Neuronal stem cell (in vitro differentiated cells): Measurements from ENCODE around the gene GRPEL2.

Source experiments
- DNase-seq: peaks from one replicate; pipeline ENCODE4 v3.0.0-alpha.2; 2013; ENCODE audit warnings: low spot score
- H2AFZ ChIP-seq: one replicate; pipeline ENCODE4 v1.6.1; 2013; ENCODE audit warnings: mild to moderate bottlenecking, low read length, inconsistent platforms
- H2AK5ac ChIP-seq: 2 replicates; pipeline ENCODE4 v1.6.1; 2013; ENCODE audit warnings: low read depth, mild to moderate bottlenecking, inconsistent platforms, low read length, moderate library complexity, mixed read lengths
- H2BK120ac ChIP-seq: 2 replicates; pipeline ENCODE4 v1.6.1; 2013; ENCODE audit warnings: low read depth, mild to moderate bottlenecking, inconsistent platforms, low read length, moderate library complexity, mixed read lengths
- H2BK12ac ChIP-seq: one replicate; pipeline ENCODE4 v1.6.1; 2013; ENCODE audit warnings: low read length, inconsistent platforms
- H2BK15ac ChIP-seq: 2 replicates; pipeline ENCODE4 v1.6.1; 2013; ENCODE audit warnings: mild to moderate bottlenecking, low read length, inconsistent platforms, mixed read lengths
- H2BK5ac ChIP-seq: one replicate; pipeline ENCODE4 v1.6.1; 2013; ENCODE audit warnings: inconsistent platforms, mild to moderate bottlenecking, low read length, moderate library complexity
- H3K14ac ChIP-seq: one replicate; pipeline ENCODE4 v1.6.1; 2013; ENCODE audit warnings: low read length, inconsistent platforms
- H3K18ac ChIP-seq: 2 replicates; pipeline ENCODE4 v1.6.1; 2013; ENCODE audit warnings: low read length, inconsistent platforms
- H3K23ac ChIP-seq: 2 replicates; pipeline ENCODE4 v1.6.1; 2013; ENCODE audit warnings: low read depth, mild to moderate bottlenecking, mixed read lengths, low read length, inconsistent platforms; ENCODE audit not compliant: poor library complexity
- H3K27ac ChIP-seq: replicated peaks from 3 replicates; pipeline ENCODE4 v1.5.1; 2013; ENCODE audit warnings: low read length, inconsistent platforms
- H3K27me3 ChIP-seq, 3 experiments: 2 replicates each; pipeline ENCODE4 v1.6.1; 2013; ENCODE audit warnings: low read length in 3 of 3, mild to moderate bottlenecking in 2 of 3, inconsistent platforms in 1 of 3, low read depth in 1 of 3, mixed read lengths in 1 of 3, moderate library complexity in 1 of 3; ENCODE audit not compliant: control insufficient read depth in 3 of 3, insufficient read depth in 3 of 3
- H3K36me3 ChIP-seq, 2 donors: replicated peaks in 1 of 2; 2 replicates each; pipeline ENCODE4 v1.6.1; 2013; ENCODE audit warnings: low read length in 2 of 2; ENCODE audit not compliant: control insufficient read depth in 2 of 2, insufficient read depth in 2 of 2
- H3K4ac ChIP-seq: 2 replicates; pipeline ENCODE4 v1.6.1; 2013; ENCODE audit warnings: inconsistent platforms, mild to moderate bottlenecking, low read length, moderate library complexity
- H3K4me1 ChIP-seq, 2 donors: 1 replicate in 1 of 2; 2 replicates in 1 of 2; pipeline ENCODE4 v1.6.1; 2013; ENCODE audit warnings: low read length in 2 of 2, low read depth in 1 of 2; ENCODE audit not compliant: control insufficient read depth in 2 of 2, insufficient read depth in 1 of 2
- H3K4me2 ChIP-seq: one replicate; pipeline ENCODE4 v1.6.1; 2013; ENCODE audit warnings: mild to moderate bottlenecking, low read length, inconsistent platforms; ENCODE audit not compliant: insufficient read depth, poor library complexity, severe bottlenecking
- H3K4me3 ChIP-seq, 2 donors: 2 replicates each; pipeline ENCODE4 v1.5.1; 2013; ENCODE audit warnings: low read length in 2 of 2, mild to moderate bottlenecking in 2 of 2, inconsistent platforms in 1 of 2, moderate library complexity in 1 of 2
- H3K79me1 ChIP-seq: one replicate; pipeline ENCODE4 v1.6.1; 2013; ENCODE audit warnings: low read depth, mild to moderate bottlenecking, inconsistent platforms, low read length, moderate library complexity
- H3K9ac ChIP-seq: one replicate; pipeline ENCODE4 v1.6.1; 2013; ENCODE audit warnings: mild to moderate bottlenecking, low read depth, low read length, inconsistent platforms; ENCODE audit not compliant: poor library complexity
- H3K9me3 ChIP-seq, 2 donors: replicated peaks in 1 of 2; 2 replicates each; pipeline versions ENCODE3 to v1.6.1; 2013; ENCODE audit warnings: low read length in 2 of 2, mild to moderate bottlenecking in 2 of 2, inconsistent platforms in 1 of 2, low read depth in 1 of 2, mixed read lengths in 1 of 2, moderate library complexity in 1 of 2; ENCODE audit not compliant: control insufficient read depth in 2 of 2, insufficient read depth in 1 of 2
- H4K8ac ChIP-seq: one replicate; pipeline ENCODE4 v1.6.1; 2013; ENCODE audit warnings: low read depth, mild to moderate bottlenecking, inconsistent platforms, low read length, moderate library complexity
- H4K91ac ChIP-seq: one replicate; pipeline ENCODE4 v1.6.1; 2013; ENCODE audit warnings: low read length, low read depth, mild to moderate bottlenecking, inconsistent platforms; ENCODE audit not compliant: poor library complexity
- WGBS, 2 donors: extraction: QIAGEN DNeasy Blood & Tissue Kit; methylation state at CpG; one replicate each; pipeline ENCODE4 v1.1.7; 2013; ENCODE audit warnings: missing lambda C conversion rate in 2 of 2, mixed read lengths in 1 of 2; ENCODE audit not compliant: insufficient read length in 2 of 2, insufficient replicate concordance in 1 of 2; ENCODE audit errors: extremely low coverage in 2 of 2; 5-methylcytosine and 5-hydroxymethylcytosine counted together

Gene GRPEL2

DNA sequence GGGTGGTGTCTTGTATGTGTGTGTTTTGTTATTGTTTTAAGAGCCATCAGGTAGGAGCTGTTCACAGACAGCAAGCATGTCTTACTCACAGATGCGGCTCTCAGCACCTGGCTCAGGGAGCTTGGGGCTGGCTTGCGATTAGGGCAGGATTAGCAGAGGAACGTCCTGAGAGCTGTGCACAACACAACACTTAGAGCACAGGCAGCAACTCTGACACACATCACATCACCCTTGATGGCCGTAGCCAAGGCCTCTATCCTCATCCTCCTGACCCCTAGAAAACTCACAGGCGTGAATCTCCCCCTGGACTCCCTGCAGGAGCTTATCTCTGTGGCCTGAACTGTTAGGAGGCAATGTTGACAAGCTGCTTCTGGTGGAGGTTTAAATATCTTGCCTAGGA lies 40.9 kb downstream of the GRPEL2 start:
- H2BK5ac ChIP-seq: no peak overlapping the region
- H2AK5ac ChIP-seq: no peak overlapping the region
- H3K9me3 ChIP-seq: peaks cover 3 to 4% of the 10 kb centered on the region in 2 donors
- no peak overlapping the region for H3K9ac ChIP-seq
- H2BK12ac ChIP-seq: no peak overlapping the region
- no peak overlapping the region for H3K4me3 ChIP-seq
- no peak overlapping the region for H3K27ac ChIP-seq
- WGBS, 2 donors: no CpG with 5 or more reads among the region's 5 CpGs
- H3K4me2 ChIP-seq: no peak overlapping the region
- no peaks in the 10 kb centered on the region for H3K36me3 ChIP-seq
- H4K91ac ChIP-seq: no peak overlapping the region
- peaks cover 8% of the 10 kb centered on the region in 2 donors for H3K4me1 ChIP-seq
- H3K4ac ChIP-seq: no peak overlapping the region
- DNase-seq: no peak
- no peaks in the 10 kb centered on the region for H3K27me3 ChIP-seq
- no peak overlapping the region for H2BK120ac ChIP-seq
- no peaks in the 10 kb centered on the region for H3K79me1 ChIP-seq
- no peak overlapping the region for H2AFZ ChIP-seq
- no peak overlapping the region for H2BK15ac ChIP-seq
- H4K8ac ChIP-seq: no peak overlapping the region
- no peak overlapping the region for H3K18ac ChIP-seq
- H3K14ac ChIP-seq: no peak overlapping the region
- H3K23ac ChIP-seq: no peak overlapping the region

DNA sequence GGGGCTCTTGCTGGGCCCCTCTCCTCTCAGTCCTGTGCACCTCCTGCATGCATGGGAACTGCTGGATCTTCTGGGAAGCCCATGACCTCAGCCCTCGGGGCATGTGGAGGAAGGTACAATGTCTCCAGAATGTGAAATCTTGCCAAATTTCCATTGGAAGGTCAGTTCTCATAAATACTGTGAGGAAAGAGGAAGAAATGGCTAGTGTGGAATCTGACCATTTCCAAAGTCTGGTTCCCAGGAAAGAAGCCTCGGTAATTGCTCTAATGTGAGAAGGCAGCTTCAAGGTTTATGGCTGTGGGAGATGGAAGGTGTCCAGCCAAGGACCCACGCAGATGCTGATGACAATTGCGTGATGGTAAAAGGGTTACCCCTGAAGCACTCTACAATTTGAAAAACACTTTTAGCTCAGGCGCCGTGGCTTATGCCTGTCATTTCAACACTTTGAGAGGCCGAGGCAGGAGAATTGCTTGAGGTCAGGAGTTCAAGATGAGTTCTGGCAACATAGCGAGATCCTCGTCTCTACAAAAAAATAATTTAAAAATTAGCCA lies 41.9 kb downstream of the GRPEL2 start:
- no peak overlapping the region for H3K23ac ChIP-seq
- H3K79me1 ChIP-seq: no peaks in the 10 kb centered on the region
- H3K4me1 ChIP-seq: peaks cover under 1 to 2% of the 10 kb centered on the region in 2 donors
- H3K14ac ChIP-seq: no peak overlapping the region
- H2BK5ac ChIP-seq: no peak overlapping the region
- WGBS, 2 donors: no CpG with 5 or more reads among the region's 9 CpGs
- no peak overlapping the region for H3K27ac ChIP-seq
- DNase-seq: no peak
- no peak overlapping the region for H2AK5ac ChIP-seq
- H4K91ac ChIP-seq: no peak overlapping the region
- H4K8ac ChIP-seq: no peak overlapping the region
- H3K27me3 ChIP-seq: no peaks in the 10 kb centered on the region
- no peak overlapping the region for H3K4ac ChIP-seq
- no peak overlapping the region for H2BK15ac ChIP-seq
- no peak overlapping the region for H2BK12ac ChIP-seq
- H2BK120ac ChIP-seq: no peak overlapping the region
- peaks cover 3 to 4% of the 10 kb centered on the region in 2 donors for H3K9me3 ChIP-seq
- H3K18ac ChIP-seq: no peak overlapping the region
- H3K36me3 ChIP-seq: no peaks in the 10 kb centered on the region
- no peak overlapping the region for H3K4me2 ChIP-seq
- no peak overlapping the region for H3K9ac ChIP-seq
- H3K4me3 ChIP-seq: no peak overlapping the region
- H2AFZ ChIP-seq: no peak overlapping the region

GRCh38 chr5:149387982-149388381 lies 42.7 kb downstream of the GRPEL2 start:
- no peak overlapping the region for H2BK120ac ChIP-seq

GRCh38 chr5:149388498-149389190 lies 43.3 kb downstream of the GRPEL2 start:
- H3K18ac ChIP-seq: no peak overlapping the region
- H3K9ac ChIP-seq: no peak overlapping the region
- no peak overlapping the region for H3K4me3 ChIP-seq
- no peak overlapping the region for H3K4me2 ChIP-seq
- H2AK5ac ChIP-seq: no peak overlapping the region
- H3K36me3 ChIP-seq: no peaks in the 10 kb centered on the region
- no peak overlapping the region for H3K14ac ChIP-seq
- no peak for DNase-seq
- no peak overlapping the region for H3K27ac ChIP-seq
- no peak overlapping the region for H4K91ac ChIP-seq
- peaks cover 3 to 4% of the 10 kb centered on the region in 2 donors for H3K9me3 ChIP-seq
- H2BK15ac ChIP-seq: no peak overlapping the region
- no CpG with 5 or more reads among the region's 7 CpGs for WGBS, 2 donors
- no peak overlapping the region for H2BK120ac ChIP-seq
- no peak overlapping the region for H2BK5ac ChIP-seq
- no peak overlapping the region for H4K8ac ChIP-seq
- H3K79me1 ChIP-seq: no peaks in the 10 kb centered on the region
- no peak overlapping the region for H3K4ac ChIP-seq
- no peak overlapping the region for H3K23ac ChIP-seq
- H2AFZ ChIP-seq: no peak overlapping the region
- H3K4me1 ChIP-seq: peaks cover 0 to 2% of the 10 kb centered on the region in 2 donors
- H2BK12ac ChIP-seq: no peak overlapping the region
- no peaks in the 10 kb centered on the region for H3K27me3 ChIP-seq

More at GRCh38 chr5:149387982-149388381, 42.7 kb downstream of the GRPEL2 start:
- H3K9me3 ChIP-seq: peaks cover 3 to 4% of the 10 kb centered on the region in 2 donors
- H3K4me2 ChIP-seq: no peak overlapping the region
- no peak overlapping the region for H3K4me3 ChIP-seq
- H2AFZ ChIP-seq: no peak overlapping the region
- H3K27ac ChIP-seq: no peak overlapping the region
- no peak overlapping the region for H2AK5ac ChIP-seq
- no peaks in the 10 kb centered on the region for H3K36me3 ChIP-seq
- no peak overlapping the region for H3K23ac ChIP-seq
- no peak overlapping the region for H4K91ac ChIP-seq
- H3K9ac ChIP-seq: no peak overlapping the region
- no peak overlapping the region for H2BK12ac ChIP-seq
- H3K4me1 ChIP-seq: peaks cover 0 to 2% of the 10 kb centered on the region in 2 donors
- no peaks in the 10 kb centered on the region for H3K79me1 ChIP-seq
- H3K4ac ChIP-seq: no peak overlapping the region
- no peak overlapping the region for H4K8ac ChIP-seq
- WGBS, 2 donors: no CpG with 5 or more reads among the region's 1 CpG
- no peak overlapping the region for H3K14ac ChIP-seq
- H3K27me3 ChIP-seq: no peaks in the 10 kb centered on the region
- H3K18ac ChIP-seq: no peak overlapping the region
- no peak overlapping the region for H2BK5ac ChIP-seq
- no peak overlapping the region for H2BK15ac ChIP-seq
- DNase-seq: no peak
